VCaP (cell line): ENCODE measurements around the gene SELENOF.

ENCODE experiments used
- H3K27ac ChIP-seq: fragments of 450-650 bp; 2 replicates; pipeline ENCODE4 v1.5.1; 2017
- CTCF ChIP-seq: fragments of 450-650 bp; conservative IDR thresholded peaks from 2 replicates; pipeline ENCODE4 v1.5.1; 2017; ENCODE audit warnings: mild to moderate bottlenecking, moderate library complexity

The SELENOF gene

GRCh38 chr1:86950712-86951419 lies 36.9 kb upstream of the SELENOF start:
- H3K27ac ChIP-seq, result no peak overlapping the region
- no peak for TF ChIP-seq CTCF

- TF ChIP-seq CTCF, result no peak
Observed at GRCh38 chr1:86948212-86948611, 34.3 kb upstream of the SELENOF start.

GRCh38 chr1:86942743-86943142 lies 28.8 kb upstream of the SELENOF start:
- H3K27ac ChIP-seq, result peak overlapping the region; percentile 59
- no peak for TF ChIP-seq CTCF

More at GRCh38 chr1:86948212-86948611, 34.3 kb upstream of the SELENOF start:
- H3K27ac ChIP-seq, result no peak overlapping the region

GRCh38 chr1:86942042-86942441 lies 28.1 kb upstream of the SELENOF start:
- TF ChIP-seq CTCF, result no peak
- H3K27ac ChIP-seq, result peak overlapping the region; percentile 59

- no peak overlapping the region for H3K27ac ChIP-seq
- no peak for TF ChIP-seq CTCF
Observed at GRCh38 chr1:86940599-86940998, 26.7 kb upstream of the SELENOF start.

- no peak overlapping the region for H3K27ac ChIP-seq
- TF ChIP-seq CTCF, result no peak
Observed at GRCh38 chr1:86939406-86939805, 25.5 kb upstream of the SELENOF start.

- no peak overlapping the region for H3K27ac ChIP-seq
- no peak for TF ChIP-seq CTCF
Observed at GRCh38 chr1:86938855-86939254, 24.9 kb upstream of the SELENOF start.
